ENCODE data around the gene CYP2W1.

The CYP2W1 gene

GRCh38 chr7:977326-978048 lies 5.5 kb upstream of the CYP2W1 start:
- Histone ChIP-seq H3K4me3 (no peak overlapping the region), H3K27ac (no peak overlapping the region)
- no peak for DNase-seq (ENCODE audit: low spot score)
- no peak for TF ChIP-seq CTCF (IDR thresholded peaks at IDR 0.05)

GRCh38 chr7:978049-978346 lies 5.0 kb upstream of the CYP2W1 start:
- Histone ChIP-seq H3K4me3 (no peak overlapping the region), H3K27ac (no peak overlapping the region)
- no peak for DNase-seq (ENCODE audit: low spot score)
- no peak for TF ChIP-seq CTCF (IDR thresholded peaks at IDR 0.05)

GRCh38 chr7:978416-979091 lies 4.4 kb upstream of the CYP2W1 start:
- H3K27ac ChIP-seq: no peak overlapping the region
- no peak overlapping the region for H3K4me3 ChIP-seq
- no peak for TF ChIP-seq CTCF (IDR thresholded peaks at IDR 0.05)
- no peak for DNase-seq (ENCODE audit: low spot score)

- H3K4me3 ChIP-seq: no peak overlapping the region
- no peak for TF ChIP-seq CTCF (IDR thresholded peaks at IDR 0.05)
- no peak for DNase-seq (ENCODE audit: low spot score)
- no peak overlapping the region for H3K27ac ChIP-seq
These were observed 3.8 kb upstream of the CYP2W1 start for GRCh38 chr7:979151-979550.

GRCh38 chr7:979886-980571 lies 3.0 kb upstream of the CYP2W1 start:
- Histone ChIP-seq H3K4me3 (no peak overlapping the region), H3K27ac (no peak overlapping the region)
- no peak for TF ChIP-seq CTCF (IDR thresholded peaks at IDR 0.05)
- DNase-seq (ENCODE audit: low spot score): no peak

GRCh38 chr7:981793-982510 lies 1.0 kb upstream of the CYP2W1 start:
- Histone ChIP-seq H3K4me3 (no peak overlapping the region), H3K27ac (no peak overlapping the region)
- no peak for TF ChIP-seq CTCF (IDR thresholded peaks at IDR 0.05)
- no peak for DNase-seq (ENCODE audit: low spot score)
